ENCODE results near the gene SNCA. TPM values are rescaled to one million over a fixed set of nuclear protein-coding genes. Genes with fewer than 3 reads are reported as not detected.

SNCA gene
- total and polyA plus RNA-seq, 2 of the 8 experiments (the other 6 are each of a cell fraction or from before 2014, with no cell fraction given): 8.5 to 16.8 TPM

DNA sequence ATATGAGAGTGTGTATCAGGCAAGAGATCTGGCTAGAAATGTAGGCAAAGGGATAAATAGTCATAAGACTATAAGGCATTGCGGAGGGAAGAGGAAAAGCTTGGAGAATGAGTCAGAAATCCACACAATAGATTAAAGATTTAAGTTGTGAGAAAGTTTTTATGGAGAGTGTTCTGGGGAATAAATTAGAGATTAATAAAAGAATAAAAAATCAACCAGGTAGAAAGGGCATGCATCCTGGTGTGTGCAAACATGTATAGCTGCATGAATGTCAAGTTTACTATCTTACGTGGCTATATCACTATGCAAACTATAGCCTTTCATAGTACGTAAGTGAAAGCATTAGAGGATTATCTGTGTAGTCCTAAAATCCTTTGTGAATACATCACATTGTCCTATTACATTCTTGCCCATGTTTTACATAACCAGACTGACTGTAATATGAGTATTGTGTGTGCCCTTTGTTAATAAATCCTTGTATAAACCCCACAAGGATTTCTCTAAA, 36.9 kb downstream of the SNCA start:
- Histone ChIP-seq H2AFZ (ENCODE audit: low read length) (no peak overlapping the region), H3K79me1 (ENCODE audit: low read depth, low read length) (no peaks in the 10 kb centered on the region), H2BK5ac (ENCODE audit: low read depth, low read length) (no peak overlapping the region), H3K56ac (replicated peaks; ENCODE audit: insufficient read length, low read depth, low read length) (no peak overlapping the region), H3K4me1 (replicated peaks in 1 of 4; ENCODE audit: control insufficient read depth in 3 of 4, insufficient read depth in 4 of 4, low read length in 3 of 4) (no peaks in the 10 kb centered on the region), H2AK5ac (ENCODE audit: low read depth, low read length) (no peak overlapping the region), H2BK15ac (ENCODE audit: low read length) (no peak overlapping the region), H3K18ac (ENCODE audit: extremely low read depth, low read length) (no peak overlapping the region), H4K5ac (ENCODE audit: insufficient read length, low read depth, low read length) (no peak overlapping the region), H3K23me2 (ENCODE audit: low read depth, low read length) (no peaks in the 10 kb centered on the region), H3K9me3 (ENCODE audit: insufficient read depth in 2 of 2, low read depth in 1 of 2, low read length in 1 of 2) (no peaks in the 10 kb centered on the region), H3K36me3 (ENCODE audit: control insufficient read depth in 2 of 4, insufficient read depth in 4 of 4, low read length in 3 of 4) (no peaks in the 10 kb centered on the region), H4K8ac (ENCODE audit: extremely low read depth, insufficient read depth, low read length) (no peak overlapping the region), H3K23ac (ENCODE audit: insufficient read length) (no peak overlapping the region), H3K27me3 (replicated peaks in 1 of 4; ENCODE audit: control insufficient read depth in 3 of 4, extremely low read depth in 1 of 4, insufficient read depth in 3 of 4, low read length in 3 of 4) (no peaks in the 10 kb centered on the region), H3K4me3 (ENCODE audit: extremely low read depth in 1 of 4, insufficient read depth in 2 of 4, low read depth in 3 of 4, low read length in 4 of 4) (no peak overlapping the region), H4K91ac (replicated peaks; ENCODE audit: insufficient read length, low read length) (no peak overlapping the region), H3K9ac (replicated peaks in 1 of 4; ENCODE audit: extremely low read depth in 1 of 4, low read depth in 3 of 4, low read length in 3 of 4) (no peak overlapping the region), H3K79me2 (ENCODE audit: control insufficient read depth in 1 of 2, insufficient read depth in 2 of 2, low read length in 2 of 2) (no peaks in the 10 kb centered on the region), H3K27ac (ENCODE audit: low read depth, low read length) (no peak overlapping the region), H2BK120ac (replicated peaks; ENCODE audit: low read depth, low read length) (no peak overlapping the region), H3K4ac (replicated peaks; ENCODE audit: insufficient read length, low read depth, low read length) (no peak overlapping the region), H3K14ac (ENCODE audit: insufficient read length) (no peak overlapping the region), H4K20me1 (replicated peaks in 1 of 2; ENCODE audit: control insufficient read depth in 1 of 2, insufficient read depth in 2 of 2, low read length in 2 of 2) (no peaks in the 10 kb centered on the region), H2BK12ac (ENCODE audit: low read depth, low read length) (no peak overlapping the region), H3K4me2 (ENCODE audit: insufficient read depth in 1 of 2, low read depth in 2 of 2, low read length in 2 of 2) (no peak overlapping the region), H2BK20ac (ENCODE audit: low read length) (no peak overlapping the region)
- FAIRE-seq: no peak
- POLR2A ChIA-PET (ENCODE audit: partially characterized antibody): interaction anchor here (0.8 kb wide), 1 partner anchor 10 kb away, joined by 4 read pairs; no protein-coding TSS in a partner anchor
- no peak for DNase-seq (ENCODE audit: low read depth in 1 of 2, low spot score in 2 of 2)
- 92% methylated on average over 3 of the region's 3 CpGs; no CpG with 5 or more reads in 1 of the 2 experiments for WGBS, 2 experiments (ENCODE audit: extremely low coverage in 1 of 2, insufficient coverage in 1 of 2, insufficient read length in 1 of 2, insufficient replicate concordance in 2 of 2, low coverage in 1 of 2, low lambda C conversion rate in 2 of 2, missing lambda C conversion rate in 1 of 2)
- CTCF ChIA-PET (ENCODE audit: partially characterized antibody): no interaction called here
- TF ChIP-seq RNF2 (IDR thresholded peaks at IDR 0.05; ENCODE audit: borderline replicate concordance, low read depth, low read length, missing control alignments, poor library complexity, severe bottlenecking): no peak
- TF ChIP-seq BCL11A (IDR thresholded peaks at IDR 0.05; ENCODE audit: low read depth in 2 of 2, low read length in 2 of 2): no peak
- TF ChIP-seq SAP30 (IDR thresholded peaks at IDR 0.05; ENCODE audit: insufficient read depth, insufficient replicate concordance, low read length): no peak
- TF ChIP-seq TEAD4 (IDR thresholded peaks at IDR 0.05; ENCODE audit: low read depth, low read length): no peak
- TF ChIP-seq, protein P1, sequence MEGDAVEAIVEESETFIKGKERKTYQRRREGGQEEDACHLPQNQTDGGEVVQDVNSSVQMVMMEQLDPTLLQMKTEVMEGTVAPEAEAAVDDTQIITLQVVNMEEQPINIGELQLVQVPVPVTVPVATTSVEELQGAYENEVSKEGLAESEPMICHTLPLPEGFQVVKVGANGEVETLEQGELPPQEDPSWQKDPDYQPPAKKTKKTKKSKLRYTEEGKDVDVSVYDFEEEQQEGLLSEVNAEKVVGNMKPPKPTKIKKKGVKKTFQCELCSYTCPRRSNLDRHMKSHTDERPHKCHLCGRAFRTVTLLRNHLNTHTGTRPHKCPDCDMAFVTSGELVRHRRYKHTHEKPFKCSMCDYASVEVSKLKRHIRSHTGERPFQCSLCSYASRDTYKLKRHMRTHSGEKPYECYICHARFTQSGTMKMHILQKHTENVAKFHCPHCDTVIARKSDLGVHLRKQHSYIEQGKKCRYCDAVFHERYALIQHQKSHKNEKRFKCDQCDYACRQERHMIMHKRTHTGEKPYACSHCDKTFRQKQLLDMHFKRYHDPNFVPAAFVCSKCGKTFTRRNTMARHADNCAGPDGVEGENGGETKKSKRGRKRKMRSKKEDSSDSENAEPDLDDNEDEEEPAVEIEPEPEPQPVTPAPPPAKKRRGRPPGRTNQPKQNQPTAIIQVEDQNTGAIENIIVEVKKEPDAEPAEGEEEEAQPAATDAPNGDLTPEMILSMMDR (IDR thresholded peaks at IDR 0.05; ENCODE audit: control extremely low read depth in 1 of 3, insufficient read depth in 1 of 3, low read depth in 1 of 3, low read length in 3 of 3): no peak
- no peak for TF ChIP-seq PHF8 (conservative IDR thresholded peaks at IDR 0.05; ENCODE audit: low read depth, low read length)
